ENCODE data around the gene TMEM167A.

TMEM167A gene

DNA sequence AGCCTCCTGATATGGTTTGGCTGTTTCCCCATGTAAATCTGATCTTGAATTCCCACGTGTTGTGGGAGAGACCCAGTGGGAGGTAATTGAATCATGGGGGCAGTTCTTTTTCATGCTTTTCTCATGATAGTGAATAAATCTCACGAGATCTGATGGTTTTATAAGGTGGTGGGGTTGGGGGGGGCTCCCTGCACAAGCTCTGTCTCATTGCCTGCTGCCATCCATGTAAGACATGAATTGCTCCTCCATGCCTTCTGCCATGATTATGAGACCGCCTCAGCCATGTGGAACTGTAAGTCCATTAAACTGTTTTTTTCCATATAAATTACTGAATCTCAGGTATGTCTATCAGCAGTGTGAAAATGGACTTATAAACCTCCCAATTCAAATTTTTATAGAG is 13.0 kb upstream of the TMEM167A start:
- Histone ChIP-seq H3K27me3 (ENCODE audit: insufficient read depth, poor library complexity, severe bottlenecking) (no peaks in the 10 kb centered on the region), H3K4me3 (replicated peaks; ENCODE audit: insufficient read depth, low read length) (no peak overlapping the region), H3K27ac (replicated peaks) (no peak overlapping the region)
- DNase-seq (ENCODE audit: low read depth in 1 of 2, low spot score in 1 of 2): no peak
- no peak for TF ChIP-seq SPI1 (IDR thresholded peaks at IDR 0.05; ENCODE audit: borderline replicate concordance, low read depth)
- TF ChIP-seq POLR2AphosphoS5 (IDR thresholded peaks at IDR 0.05; ENCODE audit: low read depth): no peak
- TF ChIP-seq, protein P1, sequence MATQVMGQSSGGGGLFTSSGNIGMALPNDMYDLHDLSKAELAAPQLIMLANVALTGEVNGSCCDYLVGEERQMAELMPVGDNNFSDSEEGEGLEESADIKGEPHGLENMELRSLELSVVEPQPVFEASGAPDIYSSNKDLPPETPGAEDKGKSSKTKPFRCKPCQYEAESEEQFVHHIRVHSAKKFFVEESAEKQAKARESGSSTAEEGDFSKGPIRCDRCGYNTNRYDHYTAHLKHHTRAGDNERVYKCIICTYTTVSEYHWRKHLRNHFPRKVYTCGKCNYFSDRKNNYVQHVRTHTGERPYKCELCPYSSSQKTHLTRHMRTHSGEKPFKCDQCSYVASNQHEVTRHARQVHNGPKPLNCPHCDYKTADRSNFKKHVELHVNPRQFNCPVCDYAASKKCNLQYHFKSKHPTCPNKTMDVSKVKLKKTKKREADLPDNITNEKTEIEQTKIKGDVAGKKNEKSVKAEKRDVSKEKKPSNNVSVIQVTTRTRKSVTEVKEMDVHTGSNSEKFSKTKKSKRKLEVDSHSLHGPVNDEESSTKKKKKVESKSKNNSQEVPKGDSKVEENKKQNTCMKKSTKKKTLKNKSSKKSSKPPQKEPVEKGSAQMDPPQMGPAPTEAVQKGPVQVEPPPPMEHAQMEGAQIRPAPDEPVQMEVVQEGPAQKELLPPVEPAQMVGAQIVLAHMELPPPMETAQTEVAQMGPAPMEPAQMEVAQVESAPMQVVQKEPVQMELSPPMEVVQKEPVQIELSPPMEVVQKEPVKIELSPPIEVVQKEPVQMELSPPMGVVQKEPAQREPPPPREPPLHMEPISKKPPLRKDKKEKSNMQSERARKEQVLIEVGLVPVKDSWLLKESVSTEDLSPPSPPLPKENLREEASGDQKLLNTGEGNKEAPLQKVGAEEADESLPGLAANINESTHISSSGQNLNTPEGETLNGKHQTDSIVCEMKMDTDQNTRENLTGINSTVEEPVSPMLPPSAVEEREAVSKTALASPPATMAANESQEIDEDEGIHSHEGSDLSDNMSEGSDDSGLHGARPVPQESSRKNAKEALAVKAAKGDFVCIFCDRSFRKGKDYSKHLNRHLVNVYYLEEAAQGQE (IDR thresholded peaks at IDR 0.05; ENCODE audit: insufficient replicate concordance, low read depth): no peak
- no peak for TF ChIP-seq GABPA (IDR thresholded peaks at IDR 0.05; ENCODE audit: low read depth)
- TF ChIP-seq, protein P2, sequence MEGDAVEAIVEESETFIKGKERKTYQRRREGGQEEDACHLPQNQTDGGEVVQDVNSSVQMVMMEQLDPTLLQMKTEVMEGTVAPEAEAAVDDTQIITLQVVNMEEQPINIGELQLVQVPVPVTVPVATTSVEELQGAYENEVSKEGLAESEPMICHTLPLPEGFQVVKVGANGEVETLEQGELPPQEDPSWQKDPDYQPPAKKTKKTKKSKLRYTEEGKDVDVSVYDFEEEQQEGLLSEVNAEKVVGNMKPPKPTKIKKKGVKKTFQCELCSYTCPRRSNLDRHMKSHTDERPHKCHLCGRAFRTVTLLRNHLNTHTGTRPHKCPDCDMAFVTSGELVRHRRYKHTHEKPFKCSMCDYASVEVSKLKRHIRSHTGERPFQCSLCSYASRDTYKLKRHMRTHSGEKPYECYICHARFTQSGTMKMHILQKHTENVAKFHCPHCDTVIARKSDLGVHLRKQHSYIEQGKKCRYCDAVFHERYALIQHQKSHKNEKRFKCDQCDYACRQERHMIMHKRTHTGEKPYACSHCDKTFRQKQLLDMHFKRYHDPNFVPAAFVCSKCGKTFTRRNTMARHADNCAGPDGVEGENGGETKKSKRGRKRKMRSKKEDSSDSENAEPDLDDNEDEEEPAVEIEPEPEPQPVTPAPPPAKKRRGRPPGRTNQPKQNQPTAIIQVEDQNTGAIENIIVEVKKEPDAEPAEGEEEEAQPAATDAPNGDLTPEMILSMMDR (IDR thresholded peaks at IDR 0.05; ENCODE audit: insufficient read depth, low read length): no peak

- TF ChIP-seq GABPA (IDR thresholded peaks at IDR 0.05; ENCODE audit: low read depth) (no peak), POLR2AphosphoS5 (IDR thresholded peaks at IDR 0.05; ENCODE audit: low read depth) (no peak), SPI1 (IDR thresholded peaks at IDR 0.05; ENCODE audit: borderline replicate concordance, low read depth) (no peak)
- TF ChIP-seq, protein P1 (IDR thresholded peaks at IDR 0.05; ENCODE audit: insufficient replicate concordance, low read depth): no peak
- TF ChIP-seq, protein P2 (IDR thresholded peaks at IDR 0.05; ENCODE audit: insufficient read depth, low read length): no peak
- DNase-seq (ENCODE audit: low read depth in 1 of 2, low spot score in 1 of 2): no peak
- H3K27me3 ChIP-seq (ENCODE audit: insufficient read depth, poor library complexity, severe bottlenecking): no peaks in the 10 kb centered on the region
- no peak overlapping the region for H3K4me3 ChIP-seq (replicated peaks; ENCODE audit: insufficient read depth, low read length)
- H3K27ac ChIP-seq (replicated peaks): no peak overlapping the region
Observed at GRCh38 chr5:83085106-83085505, 7.9 kb upstream of the TMEM167A start.

DNA sequence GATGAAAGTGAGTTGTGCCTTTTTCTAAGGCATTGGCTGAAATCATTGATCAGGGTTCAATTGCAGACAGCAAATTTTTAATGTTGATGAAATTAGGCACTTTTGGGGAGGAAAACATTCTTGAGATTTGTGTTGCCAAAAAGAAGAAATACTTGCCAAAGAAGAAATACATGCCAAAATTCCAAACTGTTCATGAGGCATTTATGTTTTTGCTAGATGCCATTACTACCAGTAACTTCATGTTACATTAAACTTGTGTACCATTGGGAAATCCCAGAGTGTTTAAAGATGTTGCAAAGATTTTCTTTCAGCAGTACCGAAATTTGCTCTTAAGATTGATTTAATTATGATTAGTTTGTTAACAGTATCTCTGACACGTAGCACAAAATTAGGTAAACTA is 7.1 kb upstream of the TMEM167A start:
- TF ChIP-seq POLR2AphosphoS5 (IDR thresholded peaks at IDR 0.05; ENCODE audit: low read depth) (no peak), GABPA (IDR thresholded peaks at IDR 0.05; ENCODE audit: low read depth) (no peak)
- TF ChIP-seq, protein P1 (IDR thresholded peaks at IDR 0.05; ENCODE audit: insufficient replicate concordance, low read depth): no peak
- TF ChIP-seq, protein P2 (IDR thresholded peaks at IDR 0.05; ENCODE audit: insufficient read depth, low read length): no peak
- no peaks in the 10 kb centered on the region for H3K27me3 ChIP-seq (ENCODE audit: insufficient read depth, poor library complexity, severe bottlenecking)
- DNase-seq (ENCODE audit: low read depth in 1 of 2, low spot score in 1 of 2): no peak

More for the DNA sequence above, 7.1 kb upstream of the TMEM167A start:
- H3K4me3 ChIP-seq (replicated peaks; ENCODE audit: insufficient read depth, low read length): no peak overlapping the region
- no peak overlapping the region for H3K27ac ChIP-seq (replicated peaks)
